Stimulated activated CD8-positive, alpha-beta memory T cell treated with anti-CD3 and anti-CD28 coated beads, Interleukin-7, amount 100 ng/mL, for 1 hour (primary cell): ENCODE results near the gene SYDE1.

Experiments
- DNase-seq, 2 donors: peaks; one replicate each; pipeline ENCODE4 v3.0.0-alpha.2; 2020; ENCODE audit warnings: low read depth in 2 of 2

Gene SYDE1

GRCh38 chr19:15125232-15126067 is 18.2 kb downstream of the SYDE1 start:
- peak; percentile 92 to 95 for DNase-seq

- DNase-seq = no peak
Observed at GRCh38 chr19:15126131-15126910, 19.1 kb downstream of the SYDE1 start.

- no peak for DNase-seq
Observed at GRCh38 chr19:15128162-15128770, 21.1 kb downstream of the SYDE1 start.

GRCh38 chr19:15129856-15130585 is 22.8 kb downstream of the SYDE1 start:
- no peak for DNase-seq

- DNase-seq = no peak
Observed at GRCh38 chr19:15136234-15136954, 29.2 kb downstream of the SYDE1 start.

- no peak for DNase-seq
Observed at GRCh38 chr19:15137777-15138176, 30.6 kb downstream of the SYDE1 start.

GRCh38 chr19:15138427-15138826 is 31.2 kb downstream of the SYDE1 start:
- DNase-seq = no peak

- no peak for DNase-seq
Observed at GRCh38 chr19:15141143-15141542, 33.9 kb downstream of the SYDE1 start.

- no peak for DNase-seq
Observed at GRCh38 chr19:15142313-15142712, 35.1 kb downstream of the SYDE1 start.

GRCh38 chr19:15144046-15144646 is 36.9 kb downstream of the SYDE1 start:
- DNase-seq = no peak

- DNase-seq = no peak
Observed at GRCh38 chr19:15147090-15147489, 39.9 kb downstream of the SYDE1 start.

- DNase-seq = no peak
Observed at GRCh38 chr19:15149737-15150136, 42.5 kb downstream of the SYDE1 start.

GRCh38 chr19:15154002-15154612 is 46.9 kb downstream of the SYDE1 start:
- no peak for DNase-seq

GRCh38 chr19:15155296-15155695 is 48.1 kb downstream of the SYDE1 start:
- DNase-seq = no peak

- no peak for DNase-seq
Observed at GRCh38 chr19:15156391-15156790, 49.2 kb downstream of the SYDE1 start.

- DNase-seq = no peak
Observed at GRCh38 chr19:15159251-15159650, 52.0 kb downstream of the SYDE1 start.

GRCh38 chr19:15161028-15161984 is 54.1 kb downstream of the SYDE1 start:
- no peak for DNase-seq
